ENCODE measurements around the gene GLT8D1. TPM values are rescaled to one million over a fixed set of nuclear protein-coding genes. Genes with fewer than 3 reads are reported as not detected.
A peak's percentile ranks its signal among the peaks of the same experiment; 100 is the strongest.

The GLT8D1 gene
- total RNA-seq, 1 donor = 107 TPM

GRCh38 chr3:52712291-52713212 lies 7.0 kb upstream of the GLT8D1 start:
- DNase-seq (ENCODE audit: low read depth) = no peak
- H3K4me3 ChIP-seq (ENCODE audit: low read depth, low read length) = no peak overlapping the region
- TF ChIP-seq CTCF (IDR thresholded peaks at IDR 0.05; ENCODE audit: insufficient read depth, low read length) = no peak

- TF ChIP-seq CTCF (IDR thresholded peaks at IDR 0.05; ENCODE audit: insufficient read depth, low read length) = no peak
- no peak for DNase-seq (ENCODE audit: low read depth)
- H3K4me3 ChIP-seq (ENCODE audit: low read depth, low read length) = no peak overlapping the region
Measured at GRCh38 chr3:52710512-52710911, 4.9 kb upstream of the GLT8D1 start.

GRCh38 chr3:52707585-52707984 lies 2.0 kb upstream of the GLT8D1 start:
- peak overlapping the region; percentile 98 for H3K4me3 ChIP-seq (ENCODE audit: low read depth, low read length)
- no peak for TF ChIP-seq CTCF (IDR thresholded peaks at IDR 0.05; ENCODE audit: insufficient read depth, low read length)
- DNase-seq (ENCODE audit: low read depth) = no peak

- peak overlapping the region; percentile 98 for H3K4me3 ChIP-seq (ENCODE audit: low read depth, low read length)
- DNase-seq (ENCODE audit: low read depth) = no peak
- no peak for TF ChIP-seq CTCF (IDR thresholded peaks at IDR 0.05; ENCODE audit: insufficient read depth, low read length)
Measured at GRCh38 chr3:52705438-52705687, 228 bp downstream of the GLT8D1 start.

- TF ChIP-seq CTCF (IDR thresholded peaks at IDR 0.05; ENCODE audit: insufficient read depth, low read length) = no peak
- no peak for DNase-seq (ENCODE audit: low read depth)
- peak overlapping the region; percentile 98 for H3K4me3 ChIP-seq (ENCODE audit: low read depth, low read length)
Measured at GRCh38 chr3:52704611-52705437, 767 bp downstream of the GLT8D1 start.

- H3K4me3 ChIP-seq (ENCODE audit: low read depth, low read length) = peak overlapping the region; percentile 98
- DNase-seq (ENCODE audit: low read depth) = no peak
- no peak for TF ChIP-seq CTCF (IDR thresholded peaks at IDR 0.05; ENCODE audit: insufficient read depth, low read length)
Measured at GRCh38 chr3:52703341-52703740, 2.2 kb downstream of the GLT8D1 start.
